ENCODE measurements around the gene PPM1M. TPM values are rescaled to one million over a fixed set of nuclear protein-coding genes. Genes with fewer than 3 reads are reported as not detected.

Gene PPM1M
- total RNA-seq, 1 experiment from 2014 or later: 7.1 TPM

GRCh38 chr3:52230461-52230860, 15.1 kb upstream of the PPM1M start:
- TF ChIP-seq, protein P1, sequence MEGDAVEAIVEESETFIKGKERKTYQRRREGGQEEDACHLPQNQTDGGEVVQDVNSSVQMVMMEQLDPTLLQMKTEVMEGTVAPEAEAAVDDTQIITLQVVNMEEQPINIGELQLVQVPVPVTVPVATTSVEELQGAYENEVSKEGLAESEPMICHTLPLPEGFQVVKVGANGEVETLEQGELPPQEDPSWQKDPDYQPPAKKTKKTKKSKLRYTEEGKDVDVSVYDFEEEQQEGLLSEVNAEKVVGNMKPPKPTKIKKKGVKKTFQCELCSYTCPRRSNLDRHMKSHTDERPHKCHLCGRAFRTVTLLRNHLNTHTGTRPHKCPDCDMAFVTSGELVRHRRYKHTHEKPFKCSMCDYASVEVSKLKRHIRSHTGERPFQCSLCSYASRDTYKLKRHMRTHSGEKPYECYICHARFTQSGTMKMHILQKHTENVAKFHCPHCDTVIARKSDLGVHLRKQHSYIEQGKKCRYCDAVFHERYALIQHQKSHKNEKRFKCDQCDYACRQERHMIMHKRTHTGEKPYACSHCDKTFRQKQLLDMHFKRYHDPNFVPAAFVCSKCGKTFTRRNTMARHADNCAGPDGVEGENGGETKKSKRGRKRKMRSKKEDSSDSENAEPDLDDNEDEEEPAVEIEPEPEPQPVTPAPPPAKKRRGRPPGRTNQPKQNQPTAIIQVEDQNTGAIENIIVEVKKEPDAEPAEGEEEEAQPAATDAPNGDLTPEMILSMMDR (IDR thresholded peaks at IDR 0.05; ENCODE audit: unreplicated experiment): no peak
- Mint-ChIP-seq H3K36me3 (ENCODE audit: insufficient read depth, unreplicated experiment) (peaks cover 30% of the 10 kb centered on the region), H3K4me1 (ENCODE audit: low read depth, unreplicated experiment) (no peaks in the 10 kb centered on the region), H3K9me3 (ENCODE audit: low read depth, unreplicated experiment) (no peaks in the 10 kb centered on the region), H3K27me3 (ENCODE audit: unreplicated experiment) (no peaks in the 10 kb centered on the region), H3K27ac (ENCODE audit: unreplicated experiment) (no peak overlapping the region), H3K4me3 (ENCODE audit: low read depth, unreplicated experiment) (no peak overlapping the region)
- no peak for DNase-seq
- intact Hi-C loops (cut with micrococcal nuclease; ENCODE audit: unreplicated experiment): loop anchor here (2.0 kb wide), 1 partner anchor 108 kb away; no protein-coding TSS in a partner anchor
- no TSS peak for BruUV-seq (replicated peaks)
- CTCF ChIA-PET: interaction anchor here (1.5 to 1.9 kb wide), 2 partner anchors 10 to 109 kb away, joined by 9 read pairs; no protein-coding TSS in a partner anchor

DNA sequence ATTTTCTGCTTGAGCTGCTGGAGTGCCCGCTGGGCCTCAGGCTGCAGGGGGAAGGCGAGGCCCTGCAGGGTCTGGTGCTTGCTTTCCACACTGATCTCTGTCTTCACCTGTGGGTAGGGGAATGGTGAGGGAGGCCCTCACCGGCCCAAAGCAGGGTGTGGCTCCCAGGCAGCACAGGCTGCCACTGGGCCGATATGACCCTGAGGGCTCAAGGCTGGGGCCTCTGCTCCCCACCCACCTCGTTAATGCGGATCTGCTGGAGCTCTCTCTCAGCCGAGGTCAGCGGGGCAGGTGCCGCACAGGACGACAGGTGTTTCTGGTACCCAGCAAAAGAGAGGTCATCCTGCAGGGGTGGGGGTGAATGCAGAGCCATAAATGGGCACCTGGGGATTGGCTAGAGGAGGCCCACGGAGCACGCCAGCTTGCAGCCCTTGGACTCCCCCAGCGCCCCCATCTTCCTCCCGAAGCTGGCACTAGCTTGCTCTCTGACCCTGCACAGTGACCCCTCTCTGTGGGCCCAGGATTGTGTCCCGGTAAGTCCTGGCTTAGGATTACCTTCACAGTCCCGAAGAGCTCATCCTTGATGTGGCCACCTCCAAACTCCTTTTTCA, 14.6 kb upstream of the PPM1M start:
- Mint-ChIP-seq H3K4me1 (ENCODE audit: low read depth, unreplicated experiment) (no peaks in the 10 kb centered on the region), H3K9me3 (ENCODE audit: low read depth, unreplicated experiment) (no peaks in the 10 kb centered on the region), H3K36me3 (ENCODE audit: insufficient read depth, unreplicated experiment) (peaks cover 30% of the 10 kb centered on the region), H3K27me3 (ENCODE audit: unreplicated experiment) (no peaks in the 10 kb centered on the region), H3K4me3 (ENCODE audit: low read depth, unreplicated experiment) (no peak overlapping the region), H3K27ac (ENCODE audit: unreplicated experiment) (no peak overlapping the region)
- TF ChIP-seq, protein P1 (IDR thresholded peaks at IDR 0.05; ENCODE audit: unreplicated experiment): no peak
- no TSS peak for BruUV-seq (replicated peaks)
- CTCF ChIA-PET: interaction anchor here (0.9 to 1.9 kb wide), 3 partner anchors 10 to 108 kb away, joined by 4 to 9 read pairs (median 9); no protein-coding TSS in a partner anchor
- DNase-seq: no peak
- intact Hi-C loops (cut with micrococcal nuclease; ENCODE audit: unreplicated experiment): loop anchor here (2.0 kb wide), 1 partner anchor 108 kb away; no protein-coding TSS in a partner anchor

DNA sequence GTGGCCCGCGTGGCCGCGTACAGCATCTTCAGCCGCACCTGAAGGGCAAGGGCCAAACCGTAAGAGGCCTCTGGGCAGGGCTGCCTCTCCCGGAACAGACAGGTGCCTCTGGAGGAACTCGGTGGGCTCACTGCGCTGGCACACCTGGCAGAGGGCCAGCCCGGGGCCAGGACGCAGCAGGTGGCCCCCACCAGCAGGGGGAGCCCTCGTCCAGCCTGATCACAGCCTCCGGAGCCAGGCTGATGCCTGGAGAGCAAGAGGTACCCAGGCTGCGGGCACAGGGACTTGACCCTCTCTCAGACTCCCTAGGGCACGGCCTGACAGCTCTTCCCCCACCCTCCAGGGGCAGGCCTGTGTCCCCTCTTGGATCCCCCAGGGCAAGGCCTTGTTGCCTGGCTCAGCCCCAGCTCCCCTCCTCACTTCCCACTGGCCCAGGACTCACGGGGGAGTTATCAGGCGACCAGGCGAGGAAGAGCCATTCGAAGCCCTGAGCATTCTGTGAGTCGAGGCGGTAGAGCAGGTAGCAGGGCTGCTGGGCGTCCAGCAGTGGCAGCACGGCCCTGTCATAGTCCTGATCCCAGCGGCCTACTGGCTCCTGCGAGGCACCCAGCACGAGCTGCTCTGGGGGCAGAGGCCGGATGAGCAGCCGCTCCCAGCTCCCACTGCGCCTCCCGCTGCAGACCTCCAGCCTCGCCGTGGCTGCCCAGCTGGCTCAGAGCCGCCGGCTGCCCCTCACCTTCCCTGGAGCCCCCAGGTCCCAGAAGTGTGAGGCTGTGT, 13.9 kb upstream of the PPM1M start:
- no peaks in the 10 kb centered on the region for H3K9me3 Mint-ChIP-seq (ENCODE audit: low read depth, unreplicated experiment)
- no peak overlapping the region for H3K4me3 Mint-ChIP-seq (ENCODE audit: low read depth, unreplicated experiment)
- intact Hi-C loops (cut with micrococcal nuclease; ENCODE audit: unreplicated experiment): loop anchor here (2.0 kb wide), 1 partner anchor 107 kb away; no protein-coding TSS in a partner anchor
- H3K27ac Mint-ChIP-seq (ENCODE audit: unreplicated experiment): no peak overlapping the region
- H3K36me3 Mint-ChIP-seq (ENCODE audit: insufficient read depth, unreplicated experiment): peaks cover 30% of the 10 kb centered on the region
- TF ChIP-seq, protein P1 (IDR thresholded peaks at IDR 0.05; ENCODE audit: unreplicated experiment): peak; percentile 92
- peak; percentile 94 for DNase-seq
- no peaks in the 10 kb centered on the region for H3K27me3 Mint-ChIP-seq (ENCODE audit: unreplicated experiment)
- BruUV-seq (replicated peaks): no TSS peak
- CTCF ChIA-PET: interaction anchor here (0.7 to 1.9 kb wide), 5 partner anchors 9 to 108 kb away, joined by 3 to 9 read pairs (median 4); no protein-coding TSS in a partner anchor
- no peaks in the 10 kb centered on the region for H3K4me1 Mint-ChIP-seq (ENCODE audit: low read depth, unreplicated experiment)

- intact Hi-C loops (cut with micrococcal nuclease; ENCODE audit: unreplicated experiment): no loop called here
- CTCF ChIA-PET: interaction anchor here (0.7 to 1.9 kb wide), 4 partner anchors 8 to 107 kb away, joined by 3 to 9 read pairs (median 6); no protein-coding TSS in a partner anchor
- peaks cover 35% of the 10 kb centered on the region for H3K36me3 Mint-ChIP-seq (ENCODE audit: insufficient read depth, unreplicated experiment)
- H3K27me3 Mint-ChIP-seq (ENCODE audit: unreplicated experiment): no peaks in the 10 kb centered on the region
- no TSS peak for BruUV-seq (replicated peaks)
- no peaks in the 10 kb centered on the region for H3K9me3 Mint-ChIP-seq (ENCODE audit: low read depth, unreplicated experiment)
- H3K4me1 Mint-ChIP-seq (ENCODE audit: low read depth, unreplicated experiment): no peaks in the 10 kb centered on the region
- no peak overlapping the region for H3K27ac Mint-ChIP-seq (ENCODE audit: unreplicated experiment)
- DNase-seq: no peak
- H3K4me3 Mint-ChIP-seq (ENCODE audit: low read depth, unreplicated experiment): no peak overlapping the region
- TF ChIP-seq, protein P1 (IDR thresholded peaks at IDR 0.05; ENCODE audit: unreplicated experiment): no peak
These were observed 13.1 kb upstream of the PPM1M start for GRCh38 chr3:52232279-52233107.
